ENCODE measurements around the gene MRC1.

Gene MRC1

GRCh38 chr10:17958049-17958448, 148.9 kb downstream of the MRC1 start:
- Histone ChIP-seq H3K79me2 (ENCODE audit: insufficient read depth, low read length) (no peaks in the 10 kb centered on the region), H3K4me2 (ENCODE audit: insufficient read depth, low read length) (no peak overlapping the region), H3K4me3 (ENCODE audit: low read depth in 1 of 2, low read length in 2 of 2) (no peak overlapping the region), H4K20me1 (ENCODE audit: insufficient read depth, low read length) (no peaks in the 10 kb centered on the region), H3K9ac (ENCODE audit: low read depth, low read length) (no peak overlapping the region), H3K27ac (ENCODE audit: low read length) (no peak overlapping the region), H3K4me1 (ENCODE audit: insufficient read depth, low read length) (no peaks in the 10 kb centered on the region), H2AFZ (ENCODE audit: low read depth, low read length) (no peak overlapping the region), H3K36me3 (ENCODE audit: insufficient read depth, low read length) (no peaks in the 10 kb centered on the region), H3K27me3 (ENCODE audit: insufficient read depth, low read length, poor library complexity) (no peaks in the 10 kb centered on the region), H3K9me3 (ENCODE audit: insufficient read depth, low read length, severe bottlenecking) (peaks cover 3% of the 10 kb centered on the region)
- ATAC-seq (ENCODE audit: insufficient read depth, low read depth) (no peak), DNase-seq (no peak)
- TF ChIP-seq EZH2 (IDR thresholded peaks at IDR 0.05; ENCODE audit: borderline replicate concordance, low read depth, low read length, severe bottlenecking): no peak
- TF ChIP-seq, protein P1, sequence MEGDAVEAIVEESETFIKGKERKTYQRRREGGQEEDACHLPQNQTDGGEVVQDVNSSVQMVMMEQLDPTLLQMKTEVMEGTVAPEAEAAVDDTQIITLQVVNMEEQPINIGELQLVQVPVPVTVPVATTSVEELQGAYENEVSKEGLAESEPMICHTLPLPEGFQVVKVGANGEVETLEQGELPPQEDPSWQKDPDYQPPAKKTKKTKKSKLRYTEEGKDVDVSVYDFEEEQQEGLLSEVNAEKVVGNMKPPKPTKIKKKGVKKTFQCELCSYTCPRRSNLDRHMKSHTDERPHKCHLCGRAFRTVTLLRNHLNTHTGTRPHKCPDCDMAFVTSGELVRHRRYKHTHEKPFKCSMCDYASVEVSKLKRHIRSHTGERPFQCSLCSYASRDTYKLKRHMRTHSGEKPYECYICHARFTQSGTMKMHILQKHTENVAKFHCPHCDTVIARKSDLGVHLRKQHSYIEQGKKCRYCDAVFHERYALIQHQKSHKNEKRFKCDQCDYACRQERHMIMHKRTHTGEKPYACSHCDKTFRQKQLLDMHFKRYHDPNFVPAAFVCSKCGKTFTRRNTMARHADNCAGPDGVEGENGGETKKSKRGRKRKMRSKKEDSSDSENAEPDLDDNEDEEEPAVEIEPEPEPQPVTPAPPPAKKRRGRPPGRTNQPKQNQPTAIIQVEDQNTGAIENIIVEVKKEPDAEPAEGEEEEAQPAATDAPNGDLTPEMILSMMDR (IDR thresholded peaks at IDR 0.05; ENCODE audit: borderline replicate concordance, extremely low read depth, low read length, poor library complexity, severe bottlenecking): no peak

DNA sequence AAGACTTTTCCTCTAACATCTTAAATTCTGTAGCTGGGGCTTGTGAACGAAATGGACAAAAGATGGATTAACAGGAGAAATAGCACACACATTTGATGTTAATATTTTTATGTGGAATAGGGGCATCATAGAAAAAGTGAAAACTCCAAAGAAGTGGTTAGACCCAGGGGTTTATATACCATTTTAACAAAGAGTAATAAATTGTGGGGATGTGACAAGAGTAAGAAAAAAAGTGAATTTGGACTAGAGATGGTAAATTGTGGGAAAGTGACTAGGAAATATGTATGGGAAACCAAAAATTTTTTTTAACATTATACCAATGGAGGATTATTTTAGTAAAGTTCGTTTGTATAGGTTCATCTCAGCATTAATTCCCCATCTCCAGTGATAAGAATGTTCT, 150.7 kb downstream of the MRC1 start:
- Histone ChIP-seq H3K27ac (ENCODE audit: low read length) (no peak overlapping the region), H3K36me3 (ENCODE audit: insufficient read depth, low read length) (no peaks in the 10 kb centered on the region), H3K9ac (ENCODE audit: low read depth, low read length) (no peak overlapping the region), H3K4me3 (ENCODE audit: low read depth in 1 of 2, low read length in 2 of 2) (no peak overlapping the region), H3K4me1 (ENCODE audit: insufficient read depth, low read length) (no peaks in the 10 kb centered on the region), H2AFZ (ENCODE audit: low read depth, low read length) (no peak overlapping the region), H3K27me3 (ENCODE audit: insufficient read depth, low read length, poor library complexity) (no peaks in the 10 kb centered on the region), H3K79me2 (ENCODE audit: insufficient read depth, low read length) (no peaks in the 10 kb centered on the region), H4K20me1 (ENCODE audit: insufficient read depth, low read length) (no peaks in the 10 kb centered on the region), H3K9me3 (ENCODE audit: insufficient read depth, low read length, severe bottlenecking) (peaks cover 3% of the 10 kb centered on the region), H3K4me2 (ENCODE audit: insufficient read depth, low read length) (no peak overlapping the region)
- DNase-seq (no peak), ATAC-seq (ENCODE audit: insufficient read depth, low read depth) (no peak)
- no peak for TF ChIP-seq EZH2 (IDR thresholded peaks at IDR 0.05; ENCODE audit: borderline replicate concordance, low read depth, low read length, severe bottlenecking)
- TF ChIP-seq, protein P1 (IDR thresholded peaks at IDR 0.05; ENCODE audit: borderline replicate concordance, extremely low read depth, low read length, poor library complexity, severe bottlenecking): no peak
